Measurements from ENCODE around the gene CHD5.

The CHD5 gene

GRCh38 chr1:6103854-6104530 lies 76.1 kb downstream of the CHD5 start:
- no peaks in the 10 kb centered on the region for H3K27me3 ChIP-seq (ENCODE audit: control insufficient read depth, insufficient read depth, low read length)
- no peak overlapping the region for H3K4me3 ChIP-seq (ENCODE audit: low read depth, low read length)
- H3K9ac ChIP-seq, result no peak overlapping the region
- no peak overlapping the region for H3K27ac ChIP-seq
- no peaks in the 10 kb centered on the region for H3K36me3 ChIP-seq (ENCODE audit: control insufficient read depth, insufficient read depth, low read length)
- no peaks in the 10 kb centered on the region for H3K9me3 ChIP-seq (ENCODE audit: control insufficient read depth, low read length)
- TF ChIP-seq CTCF (IDR thresholded peaks at IDR 0.05), result no peak
- H2AFZ ChIP-seq, result no peak overlapping the region
- H3K4me2 ChIP-seq (ENCODE audit: low read length), result no peak overlapping the region
- H3K79me2 ChIP-seq, result no peaks in the 10 kb centered on the region
- no peaks in the 10 kb centered on the region for H3K4me1 ChIP-seq

GRCh38 chr1:6103111-6103853 lies 76.8 kb downstream of the CHD5 start:
- no peak overlapping the region for H3K9ac ChIP-seq
- no peak overlapping the region for H2AFZ ChIP-seq
- H3K4me1 ChIP-seq, result no peaks in the 10 kb centered on the region
- no peak overlapping the region for H3K27ac ChIP-seq
- H3K36me3 ChIP-seq (ENCODE audit: control insufficient read depth, insufficient read depth, low read length), result no peaks in the 10 kb centered on the region
- H3K9me3 ChIP-seq (ENCODE audit: control insufficient read depth, low read length), result no peaks in the 10 kb centered on the region
- no peak overlapping the region for H3K4me2 ChIP-seq (ENCODE audit: low read length)
- no peaks in the 10 kb centered on the region for H3K27me3 ChIP-seq (ENCODE audit: control insufficient read depth, insufficient read depth, low read length)
- TF ChIP-seq CTCF (IDR thresholded peaks at IDR 0.05), result no peak
- no peak overlapping the region for H3K4me3 ChIP-seq (ENCODE audit: low read depth, low read length)
- H3K79me2 ChIP-seq, result no peaks in the 10 kb centered on the region

DNA sequence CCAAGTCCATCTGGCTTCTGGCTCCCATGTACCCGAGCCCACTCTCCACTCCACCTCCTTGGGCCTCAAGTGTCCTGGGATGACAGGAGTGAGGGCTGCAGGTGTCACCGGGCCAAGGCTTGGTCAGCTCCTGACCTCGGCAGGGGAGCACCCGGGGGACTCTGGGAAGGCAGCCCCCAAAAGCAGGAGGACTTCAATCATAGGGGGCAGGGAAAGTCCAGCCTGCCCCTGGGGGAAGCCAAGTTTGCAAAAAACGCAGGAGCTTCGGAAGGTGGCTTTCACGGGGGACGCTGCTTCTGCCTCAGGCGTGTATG lies 77.6 kb downstream of the CHD5 start:
- Histone ChIP-seq H3K4me2 (ENCODE audit: low read length) (no peak overlapping the region), H3K4me3 (ENCODE audit: low read depth, low read length) (no peak overlapping the region), H3K9ac (no peak overlapping the region), H3K79me2 (no peaks in the 10 kb centered on the region), H3K9me3 (ENCODE audit: control insufficient read depth, low read length) (no peaks in the 10 kb centered on the region), H2AFZ (no peak overlapping the region), H3K36me3 (ENCODE audit: control insufficient read depth, insufficient read depth, low read length) (no peaks in the 10 kb centered on the region), H3K27me3 (ENCODE audit: control insufficient read depth, insufficient read depth, low read length) (no peaks in the 10 kb centered on the region), H3K27ac (no peak overlapping the region), H3K4me1 (no peaks in the 10 kb centered on the region)
- no peak for TF ChIP-seq CTCF (IDR thresholded peaks at IDR 0.05)

DNA sequence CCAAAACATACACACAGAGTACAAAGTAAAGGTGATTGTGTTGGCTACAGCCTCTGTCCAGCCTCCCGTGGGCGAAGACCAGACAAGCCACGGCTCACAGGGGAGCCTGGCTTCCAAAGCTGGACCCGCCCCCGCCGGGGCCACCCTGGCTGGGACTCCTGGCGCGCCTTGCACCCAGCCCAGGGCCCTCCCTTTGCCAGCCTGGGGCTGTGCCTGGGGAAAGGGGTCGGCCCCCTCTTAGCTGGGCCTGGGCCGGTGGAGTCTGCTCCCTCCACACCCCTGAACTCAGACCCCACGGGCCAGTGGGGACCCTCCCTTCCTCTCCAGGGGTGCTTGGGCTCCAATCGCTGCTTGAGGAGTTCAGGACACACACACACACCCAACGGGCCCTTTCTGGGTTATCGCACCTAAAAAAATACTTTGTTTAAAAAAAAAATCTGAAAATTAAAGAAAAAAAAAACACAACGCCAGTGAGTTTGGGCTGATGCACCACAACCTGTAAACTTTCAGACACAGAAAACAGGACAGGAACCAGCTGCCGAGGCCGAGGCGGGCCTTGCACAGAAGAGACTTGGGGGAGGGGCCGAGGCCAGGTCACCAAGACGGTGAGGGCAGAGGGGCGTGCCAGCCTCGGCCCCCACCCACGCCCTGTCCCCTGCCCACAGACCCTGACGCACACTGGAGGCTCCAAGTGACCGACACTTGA lies 78.1 kb downstream of the CHD5 start:
- no peak overlapping the region for H3K27ac ChIP-seq
- no peaks in the 10 kb centered on the region for H3K79me2 ChIP-seq
- H3K9me3 ChIP-seq (ENCODE audit: control insufficient read depth, low read length), result no peaks in the 10 kb centered on the region
- H3K9ac ChIP-seq, result no peak overlapping the region
- no peaks in the 10 kb centered on the region for H3K27me3 ChIP-seq (ENCODE audit: control insufficient read depth, insufficient read depth, low read length)
- no peaks in the 10 kb centered on the region for H3K4me1 ChIP-seq
- no peaks in the 10 kb centered on the region for H3K36me3 ChIP-seq (ENCODE audit: control insufficient read depth, insufficient read depth, low read length)
- H3K4me3 ChIP-seq (ENCODE audit: low read depth, low read length), result no peak overlapping the region
- TF ChIP-seq CTCF (IDR thresholded peaks at IDR 0.05), result no peak
- no peak overlapping the region for H3K4me2 ChIP-seq (ENCODE audit: low read length)
- no peak overlapping the region for H2AFZ ChIP-seq

All from parathyroid adenoma (tissue), 2 donors.